ENCODE results near the gene DENND2D.

GRCh38 chr1:111223126-111223685, 22.8 kb upstream of the DENND2D start:
- TF ChIP-seq CTCF (IDR thresholded peaks at IDR 0.05; ENCODE audit: insufficient read depth, low read length, poor library complexity, severe bottlenecking) (no peak), EZH2phosphoT487 (conservative IDR thresholded peaks at IDR 0.05; ENCODE audit: low read length) (no peak)
